Right ventricle myocardium inferior (tissue), 1 donor: ENCODE measurements around the gene VNN1. TPM values are rescaled to one million over a fixed set of nuclear protein-coding genes. Genes with fewer than 3 reads are reported as not detected.

Experiments used
- ATAC-seq: fragments of 200-7000 bp; cut with Tn5 transposase; one replicate; pipeline ENCODE4 v1.9.1; 2020; ENCODE audit warnings: mild to moderate bottlenecking, moderate library complexity
- DNase-seq: peaks from one replicate; pipeline ENCODE4 v3.0.0; 2021; ENCODE audit errors: missing footprints
- intact Hi-C: fragments of 100-400 bp; cut with DNase I; formaldehyde crosslinking; loops from one replicate; pipeline ENCODE4 v1.11.0; 2022
- total RNA-seq: library from RNA; stranded (reverse); fragmentation: NEBNext Ultra II Directional; extraction: Animal tissue kit (Norgen Biotek cat#: 25700); gene quantifications from one replicate; pipeline ENCODE4 v1.2.1, GENCODE V29; 2021
- donor health status: DM: no; HTN: yes; CAD: no; lungs with severe emphysema.

VNN1 gene
- total RNA-seq, 1 donor from 2014 or later, result 2.2 TPM

GRCh38 chr6:132634796-132635195 is 79.1 kb downstream of the VNN1 start:
- no peak for ATAC-seq
- DNase-seq, result no peak
- intact Hi-C loops, result no loop called here

GRCh38 chr6:132633362-132633761 is 80.5 kb downstream of the VNN1 start:
- ATAC-seq (no peak), DNase-seq (no peak)
- intact Hi-C loops, result no loop called here

Other genes with a start within 250 kb of the VNN1 start
- gene STX7, start 200.9 kb downstream of the VNN1 start, total RNA-seq, result 53.3 TPM
- gene TAAR9, start 175.8 kb downstream of the VNN1 start, total RNA-seq, result not detected
- not detected for gene TAAR8, start 161.4 kb downstream of the VNN1 start, total RNA-seq
- not detected for gene TAAR6, start 143.7 kb downstream of the VNN1 start, total RNA-seq
- gene TAAR5, start 124.3 kb downstream of the VNN1 start, total RNA-seq, result not detected
- gene TAAR2, start 89.8 kb downstream of the VNN1 start, total RNA-seq, result not detected
- gene TAAR1, start 54.9 kb downstream of the VNN1 start, total RNA-seq, result not detected
- gene VNN2, start 43.8 kb upstream of the VNN1 start, total RNA-seq, result 2.8 TPM
- gene SLC18B1, start 84.6 kb upstream of the VNN1 start, total RNA-seq, result 2.8 TPM
- gene RPS12, start 100.5 kb upstream of the VNN1 start, total RNA-seq, result 561 TPM